ENCODE data around the gene CDK16. TPM values are rescaled to one million over a fixed set of nuclear protein-coding genes. Genes with fewer than 3 reads are reported as not detected.

Gene CDK16
- total RNA-seq, 6 experiments from 2014 or later = 106 to 128 (median 114) TPM

GRCh38 chrX:47202316-47202715 lies 16.2 kb upstream of the CDK16 start:
- peaks cover 15% of the 10 kb centered on the region; the same call in 1 of the 2 replicates for H3K36me3 Mint-ChIP-seq (ENCODE audit: low read depth)
- H3K9me3 Mint-ChIP-seq = no peaks in the 10 kb centered on the region

GRCh38 chrX:47202877-47203276 lies 15.6 kb upstream of the CDK16 start:
- DNase-seq = no peak
- H3K4me1 Mint-ChIP-seq (ENCODE audit: low read depth) = peaks cover 9% of the 10 kb centered on the region
- TF ChIP-seq CTCF (IDR thresholded peaks at IDR 0.05) = no peak
- H3K27me3 Mint-ChIP-seq (ENCODE audit: insufficient read depth) = no peaks in the 10 kb centered on the region
- H3K9me3 Mint-ChIP-seq = no peaks in the 10 kb centered on the region
- no peak overlapping the region for H3K27ac Mint-ChIP-seq
- peaks cover 16% of the 10 kb centered on the region; the same call in 1 of the 2 replicates for H3K36me3 Mint-ChIP-seq (ENCODE audit: low read depth)
- no peak overlapping the region for H3K4me3 Mint-ChIP-seq

More at GRCh38 chrX:47202316-47202715, 16.2 kb upstream of the CDK16 start:
- no peak overlapping the region for H3K27ac Mint-ChIP-seq
- DNase-seq = no peak
- no peak for TF ChIP-seq CTCF (IDR thresholded peaks at IDR 0.05)
- H3K27me3 Mint-ChIP-seq (ENCODE audit: insufficient read depth) = no peaks in the 10 kb centered on the region
- no peak overlapping the region for H3K4me3 Mint-ChIP-seq
- H3K4me1 Mint-ChIP-seq (ENCODE audit: low read depth) = peaks cover 15% of the 10 kb centered on the region

GRCh38 chrX:47204970-47205369 lies 13.5 kb upstream of the CDK16 start:
- H3K27me3 Mint-ChIP-seq (ENCODE audit: insufficient read depth) = no peaks in the 10 kb centered on the region
- H3K4me3 Mint-ChIP-seq = no peak overlapping the region
- no peak overlapping the region for H3K27ac Mint-ChIP-seq
- H3K9me3 Mint-ChIP-seq = no peaks in the 10 kb centered on the region
- H3K36me3 Mint-ChIP-seq (ENCODE audit: low read depth) = peaks cover 11% of the 10 kb centered on the region; the same call in 1 of the 2 replicates
- H3K4me1 Mint-ChIP-seq (ENCODE audit: low read depth) = no peaks in the 10 kb centered on the region
- no peak for DNase-seq
- TF ChIP-seq CTCF (IDR thresholded peaks at IDR 0.05) = no peak

GRCh38 chrX:47206316-47206715 lies 12.2 kb upstream of the CDK16 start:
- Mint-ChIP-seq H3K27ac (peak overlapping the region; percentile 54; the same call in 1 of the 2 replicates), H3K27me3 (ENCODE audit: insufficient read depth) (no peaks in the 10 kb centered on the region), H3K4me1 (ENCODE audit: low read depth) (no peaks in the 10 kb centered on the region), H3K36me3 (ENCODE audit: low read depth) (peaks cover 14% of the 10 kb centered on the region; the same call in 1 of the 2 replicates), H3K4me3 (no peak overlapping the region), H3K9me3 (no peaks in the 10 kb centered on the region)
- no peak for TF ChIP-seq CTCF (IDR thresholded peaks at IDR 0.05)
- DNase-seq = no peak

- Mint-ChIP-seq H3K9me3 (no peaks in the 10 kb centered on the region), H3K27ac (no peak overlapping the region), H3K4me1 (ENCODE audit: low read depth) (no peaks in the 10 kb centered on the region), H3K36me3 (ENCODE audit: low read depth) (peaks cover 21% of the 10 kb centered on the region; the same call in 1 of the 2 replicates), H3K4me3 (no peak overlapping the region), H3K27me3 (ENCODE audit: insufficient read depth) (no peaks in the 10 kb centered on the region; the same call in 1 of the 2 replicates)
- TF ChIP-seq CTCF (IDR thresholded peaks at IDR 0.05) = no peak
- DNase-seq = no peak
Observed at GRCh38 chrX:47208108-47208507, 10.4 kb upstream of the CDK16 start.
